HEK293T (cell line): ENCODE results near the gene FBXO38.

Experiments used
- FOXK2 ChIP-seq: fragments of 450-650 bp; IDR thresholded peaks from 2 replicates; pipeline ENCODE4 v1.6.1; 2016; ENCODE audit warnings: mild to moderate bottlenecking
- FOXM1 ChIP-seq: fragments of 450-650 bp; IDR thresholded peaks from 2 replicates; pipeline ENCODE4 v1.6.1; 2017; ENCODE audit warnings: mild to moderate bottlenecking, borderline replicate concordance
- L3MBTL2 ChIP-seq: fragments of 450-650 bp; conservative IDR thresholded peaks from 2 replicates; pipeline ENCODE4 v1.6.1; 2016; ENCODE audit warnings: mild to moderate bottlenecking
- LEF1 ChIP-seq: fragments of 450-650 bp; IDR thresholded peaks from 2 replicates; pipeline ENCODE4 v1.6.1; 2017; ENCODE audit warnings: mild to moderate bottlenecking, borderline replicate concordance
- SP1 ChIP-seq: fragments of 450-650 bp; IDR thresholded peaks from 2 replicates; pipeline ENCODE4 v1.6.1; 2017
- SUZ12 ChIP-seq: fragments of 450-650 bp; IDR thresholded peaks from 2 replicates; pipeline ENCODE4 v1.6.1; 2016; ENCODE audit warnings: mild to moderate bottlenecking
- TARDBP ChIP-seq: fragments of 450-650 bp; IDR thresholded peaks from 2 replicates; pipeline ENCODE4 v1.6.1; 2016

GRCh38 chr5:148374690-148375360 lies 8.9 kb upstream of the FBXO38 start:
- TF ChIP-seq LEF1 (no peak), TARDBP (no peak), L3MBTL2 (no peak), SUZ12 (no peak), SP1 (no peak), FOXM1 (no peak), FOXK2 (no peak)
